HepG2 (cell line): ENCODE data around the gene TUBA3C. TPM values are rescaled to one million over a fixed set of nuclear protein-coding genes. Genes with fewer than 3 reads are reported as not detected.

Experiments used
- ATAC-seq: fragments of 200-7000 bp; cut with Tn5 transposase; 3 replicates; pipeline ENCODE4 v1.9.1; 2020; ENCODE audit warnings: mild to moderate bottlenecking, moderate library complexity
- BruUV-seq: library from RNA; stranded (reverse); fragments of 400-500 nt; replicated peaks from 2 replicates; lab custom pipeline; 2021; lab: Mats Ljungman, UMichigan
- CTCF ChIA-PET: fragments of 300-600 bp; formaldehyde crosslinking; extraction: SDS; loops from one replicate; lab custom pipeline; 2021; ENCODE audit warnings: low total read pairs, inconsistent platforms, low intra/inter-chr PET ratio; lab: Yijun Ruan, JAX
- POLR2A ChIA-PET: fragments of 350-600 bp; sonication (Branson Sonifier 250); formaldehyde crosslinking; loops from one replicate; lab custom pipeline; 2020; ENCODE audit warnings: antibody characterized with exemption, inconsistent platforms; lab: Yijun Ruan, JAX
- DNase-seq: peaks from one replicate; pipeline ENCODE4 v3.0.0-alpha.2; 2015; ENCODE audit warnings: low spot score
- FAIRE-seq: peaks from 3 replicates; lab custom pipeline; 2011; peaks lifted over from hg19 to GRCh38; lab: Jason Lieb, UNC
- H2AFZ ChIP-seq: one replicate; pipeline ENCODE4 v1.6.1; 2011; ENCODE audit warnings: low read length, inconsistent platforms
- H3K27ac ChIP-seq: fragments of 300-600 bp; 3 replicates; pipeline ENCODE4 v1.8.0; 2011; ENCODE audit warnings: mixed run types, mild to moderate bottlenecking, mixed read lengths, low read length, inconsistent platforms; ENCODE audit not compliant: insufficient read depth; ENCODE audit errors: extremely low read length
- H3K27me3 ChIP-seq, 2 experiments: fragments of 200-600 bp in 1 of 2; 2 replicates in 1 of 2; 3 replicates in 1 of 2; pipeline versions ENCODE4 v1.6.0 to v1.8.0; 2011; ENCODE audit warnings: low read length in 2 of 2, mild to moderate bottlenecking in 2 of 2, moderate library complexity in 2 of 2, inconsistent platforms in 1 of 2; ENCODE audit not compliant: insufficient read depth in 2 of 2, control insufficient read depth in 1 of 2
- H3K36me3 ChIP-seq, 2 experiments: fragments of 200-600 bp in 1 of 2; replicated peaks in 1 of 2; 2 replicates in 1 of 2; 3 replicates in 1 of 2; pipeline versions ENCODE4 v1.5.1 to v1.8.0; 2011; ENCODE audit warnings: low read length in 2 of 2, inconsistent platforms in 1 of 2; ENCODE audit not compliant: insufficient read depth in 2 of 2, control insufficient read depth in 1 of 2
- H3K4me1 ChIP-seq: 2 replicates; pipeline ENCODE4 v1.5.1; 2012; ENCODE audit warnings: low read length, inconsistent platforms; ENCODE audit not compliant: insufficient read depth
- H3K4me2 ChIP-seq: 2 replicates; pipeline ENCODE4 v1.6.0; 2011; ENCODE audit warnings: low read depth, low read length, inconsistent platforms
- H3K4me3 ChIP-seq, 3 experiments: fragments of 200-600 bp in 1 of 3; sonication (generic), shearing (Covaris generic) in 1 of 3; replicated peaks in 1 of 3; 2 replicates each; pipeline ENCODE4 v1.5.1; 2011 to 2016; ENCODE audit warnings: low read length in 3 of 3, inconsistent platforms in 2 of 3, low read depth in 2 of 3, mild to moderate bottlenecking in 2 of 3, control low read depth in 1 of 3, mixed read lengths in 1 of 3; ENCODE audit not compliant: insufficient read depth in 1 of 3
- H3K79me2 ChIP-seq: one replicate; pipeline ENCODE4 v1.6.1; 2011; ENCODE audit warnings: low read length, inconsistent platforms; ENCODE audit not compliant: insufficient read depth
- H3K9ac ChIP-seq: 2 replicates; pipeline ENCODE4 v1.6.0; 2011; ENCODE audit warnings: mild to moderate bottlenecking, low read depth, low read length, inconsistent platforms; ENCODE audit not compliant: insufficient read depth
- H3K9me3 ChIP-seq: 2 replicates; pipeline ENCODE4 v1.5.1; 2012; ENCODE audit warnings: mild to moderate bottlenecking, low read length
- H4K20me1 ChIP-seq: 2 replicates; pipeline ENCODE4 v1.6.0; 2011; ENCODE audit warnings: inconsistent platforms, mild to moderate bottlenecking, low read length, moderate library complexity; ENCODE audit not compliant: insufficient read depth
- CAMTA2 ChIP-seq: sonication (generic); formaldehyde crosslinking; IDR thresholded peaks from 2 replicates; pipeline ENCODE4 v1.4.0; 2020; ENCODE audit warnings: mild to moderate bottlenecking, missing genetic modification reagents, borderline replicate concordance
- FOXA3 ChIP-seq: IDR thresholded peaks from 2 replicates; pipeline ENCODE4 v1.6.1; 2016; ENCODE audit warnings: missing genetic modification reagents, missing compliant biosample characterization
- KMT2B ChIP-seq: IDR thresholded peaks from 2 replicates; pipeline ENCODE4 v1.6.1; 2016; ENCODE audit warnings: missing genetic modification reagents, missing compliant biosample characterization
- PTBP1 ChIP-seq: fragments of 200-400 bp; formaldehyde crosslinking; IDR thresholded peaks from 2 replicates; pipeline ENCODE4 v1.6.1; 2018; ENCODE audit warnings: low read length, low read depth; ENCODE audit not compliant: poor library complexity, severe bottlenecking
- RFX1 ChIP-seq: fragments of 450-650 bp; IDR thresholded peaks from 2 replicates; pipeline ENCODE4 v1.6.1; 2017
- TARDBP ChIP-seq: sonication (generic); formaldehyde crosslinking; IDR thresholded peaks from 2 replicates; pipeline ENCODE4 v1.8.0; 2022; ENCODE audit warnings: mild to moderate bottlenecking, missing genetic modification reagents
- ZNF484 ChIP-seq: sonication (generic); formaldehyde crosslinking; IDR thresholded peaks from 2 replicates; pipeline ENCODE4 v1.5.1; 2020; ENCODE audit warnings: mild to moderate bottlenecking, low read depth, missing genetic modification reagents, borderline replicate concordance
- WGBS: methylation state at CpG from one replicate; pipeline ENCODE4 v1.1.6; 2017; ENCODE audit warnings: low lambda C conversion rate; 5-methylcytosine and 5-hydroxymethylcytosine counted together
- in situ Hi-C: cut with HindIII; loops from 2 replicates; pipeline ENCODE4 v1.10.0; 2017; ENCODE audit warnings: low pct_unique_long_range_greater_than_20kb; ENCODE audit not compliant: extremely low pct_ligation_motif_present
- intact Hi-C: fragments of 100-400 bp; cut with micrococcal nuclease; formaldehyde crosslinking; loops from one replicate; pipeline ENCODE4 v1.10.0; 2022; ENCODE audit not compliant: unreplicated experiment
- polyA plus RNA-seq, 8 experiments: library from polyadenylated mRNA; depleted of rRNA in 3 of 8; stranded (reverse) in 7 of 8; unstranded in 1 of 8; fragments of >200 nt; fragmentation: Illumina TruSeq in 4 of 8; extraction: Trizol in 4 of 8; gene quantifications; 2 replicates each; pipeline versions ENCODE4 v1.2.1 to v1.2.3, GENCODE V29; 2011 to 2016; ENCODE audit warnings: low read depth in 4 of 8, missing spikeins in 1 of 8, mixed read lengths in 1 of 8; ENCODE audit not compliant: insufficient read depth in 1 of 8
- total RNA-seq, 5 experiments: library from RNA; depleted of rRNA; stranded (reverse); fragments of >200 nt; fragmentation: Illumina TruSeq; extraction: Trizol; gene quantifications; 2 replicates each; pipeline ENCODE4 v1.2.3, GENCODE V29; 2016; ENCODE audit warnings: low read depth in 1 of 5
- TF ChIP-seq, protein P1 (sequence below): sonication (generic); formaldehyde crosslinking; IDR thresholded peaks from 2 replicates; pipeline ENCODE4 v1.4.0; 2020; ENCODE audit warnings: mild to moderate bottlenecking, missing genetic modification reagents, borderline replicate concordance
- TF ChIP-seq, protein P2 (sequence below): sonication (generic); formaldehyde crosslinking; IDR thresholded peaks from 2 replicates; pipeline ENCODE4 v1.5.0; 2020; ENCODE audit warnings: mild to moderate bottlenecking, missing genetic modification reagents
- TF ChIP-seq, protein P3 (sequence below): IDR thresholded peaks from 2 replicates; pipeline ENCODE4 v1.6.1; 2012; ENCODE audit warnings: low read depth, low read length, improper control_type of control experiment

The TUBA3C gene
- total and polyA plus RNA-seq, 2 of the 13 experiments (the other 11 are each of a cell fraction or from before 2014, with no cell fraction given), result not detected

DNA sequence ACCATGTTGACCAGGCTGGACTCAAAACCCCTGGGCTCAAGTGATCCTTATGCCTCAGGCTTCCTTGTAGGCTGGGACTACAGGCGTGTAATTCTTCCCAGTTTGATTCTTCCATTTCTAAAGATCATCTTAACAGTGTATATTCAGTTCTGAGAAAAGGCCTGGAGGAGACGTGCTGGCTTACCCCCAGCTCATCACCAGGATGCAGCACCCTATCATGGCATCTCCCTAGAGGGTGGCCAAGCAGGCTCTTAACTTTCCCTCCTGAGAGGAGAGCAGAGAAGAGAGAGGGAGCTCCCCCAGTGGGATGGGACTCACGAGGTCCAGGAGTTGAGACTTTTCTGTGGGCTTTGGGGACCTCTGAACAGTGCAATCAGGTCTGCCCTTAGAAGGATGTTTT, 2.1 kb upstream of the TUBA3C start:
- Histone ChIP-seq H3K9me3 (no peaks in the 10 kb centered on the region), H2AFZ (no peak overlapping the region), H3K36me3 (no peaks in the 10 kb centered on the region), H4K20me1 (no peaks in the 10 kb centered on the region), H3K27ac (no peak overlapping the region), H3K4me3 (no peak overlapping the region), H3K4me2 (no peak overlapping the region), H3K79me2 (no peaks in the 10 kb centered on the region), H3K27me3 (no peaks in the 10 kb centered on the region), H3K9ac (no peak overlapping the region)
- 0% methylated on average over 3 of the region's 3 CpGs for WGBS
- ATAC-seq (no peak), FAIRE-seq (no peak)
- no TSS peak for BruUV-seq
- CTCF ChIA-PET, result no interaction called here
- intact Hi-C loops, result no loop called here
- TF ChIP-seq, protein P1, sequence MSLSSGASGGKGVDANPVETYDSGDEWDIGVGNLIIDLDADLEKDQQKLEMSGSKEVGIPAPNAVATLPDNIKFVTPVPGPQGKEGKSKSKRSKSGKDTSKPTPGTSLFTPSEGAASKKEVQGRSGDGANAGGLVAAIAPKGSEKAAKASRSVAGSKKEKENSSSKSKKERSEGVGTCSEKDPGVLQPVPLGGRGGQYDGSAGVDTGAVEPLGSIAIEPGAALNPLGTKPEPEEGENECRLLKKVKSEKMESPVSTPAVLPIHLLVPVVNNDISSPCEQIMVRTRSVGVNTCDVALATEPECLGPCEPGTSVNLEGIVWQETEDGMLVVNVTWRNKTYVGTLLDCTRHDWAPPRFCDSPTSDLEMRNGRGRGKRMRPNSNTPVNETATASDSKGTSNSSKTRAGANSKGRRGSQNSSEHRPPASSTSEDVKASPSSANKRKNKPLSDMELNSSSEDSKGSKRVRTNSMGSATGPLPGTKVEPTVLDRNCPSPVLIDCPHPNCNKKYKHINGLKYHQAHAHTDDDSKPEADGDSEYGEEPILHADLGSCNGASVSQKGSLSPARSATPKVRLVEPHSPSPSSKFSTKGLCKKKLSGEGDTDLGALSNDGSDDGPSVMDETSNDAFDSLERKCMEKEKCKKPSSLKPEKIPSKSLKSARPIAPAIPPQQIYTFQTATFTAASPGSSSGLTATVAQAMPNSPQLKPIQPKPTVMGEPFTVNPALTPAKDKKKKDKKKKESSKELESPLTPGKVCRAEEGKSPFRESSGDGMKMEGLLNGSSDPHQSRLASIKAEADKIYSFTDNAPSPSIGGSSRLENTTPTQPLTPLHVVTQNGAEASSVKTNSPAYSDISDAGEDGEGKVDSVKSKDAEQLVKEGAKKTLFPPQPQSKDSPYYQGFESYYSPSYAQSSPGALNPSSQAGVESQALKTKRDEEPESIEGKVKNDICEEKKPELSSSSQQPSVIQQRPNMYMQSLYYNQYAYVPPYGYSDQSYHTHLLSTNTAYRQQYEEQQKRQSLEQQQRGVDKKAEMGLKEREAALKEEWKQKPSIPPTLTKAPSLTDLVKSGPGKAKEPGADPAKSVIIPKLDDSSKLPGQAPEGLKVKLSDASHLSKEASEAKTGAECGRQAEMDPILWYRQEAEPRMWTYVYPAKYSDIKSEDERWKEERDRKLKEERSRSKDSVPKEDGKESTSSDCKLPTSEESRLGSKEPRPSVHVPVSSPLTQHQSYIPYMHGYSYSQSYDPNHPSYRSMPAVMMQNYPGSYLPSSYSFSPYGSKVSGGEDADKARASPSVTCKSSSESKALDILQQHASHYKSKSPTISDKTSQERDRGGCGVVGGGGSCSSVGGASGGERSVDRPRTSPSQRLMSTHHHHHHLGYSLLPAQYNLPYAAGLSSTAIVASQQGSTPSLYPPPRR, result no peak
- TF ChIP-seq, protein P2, sequence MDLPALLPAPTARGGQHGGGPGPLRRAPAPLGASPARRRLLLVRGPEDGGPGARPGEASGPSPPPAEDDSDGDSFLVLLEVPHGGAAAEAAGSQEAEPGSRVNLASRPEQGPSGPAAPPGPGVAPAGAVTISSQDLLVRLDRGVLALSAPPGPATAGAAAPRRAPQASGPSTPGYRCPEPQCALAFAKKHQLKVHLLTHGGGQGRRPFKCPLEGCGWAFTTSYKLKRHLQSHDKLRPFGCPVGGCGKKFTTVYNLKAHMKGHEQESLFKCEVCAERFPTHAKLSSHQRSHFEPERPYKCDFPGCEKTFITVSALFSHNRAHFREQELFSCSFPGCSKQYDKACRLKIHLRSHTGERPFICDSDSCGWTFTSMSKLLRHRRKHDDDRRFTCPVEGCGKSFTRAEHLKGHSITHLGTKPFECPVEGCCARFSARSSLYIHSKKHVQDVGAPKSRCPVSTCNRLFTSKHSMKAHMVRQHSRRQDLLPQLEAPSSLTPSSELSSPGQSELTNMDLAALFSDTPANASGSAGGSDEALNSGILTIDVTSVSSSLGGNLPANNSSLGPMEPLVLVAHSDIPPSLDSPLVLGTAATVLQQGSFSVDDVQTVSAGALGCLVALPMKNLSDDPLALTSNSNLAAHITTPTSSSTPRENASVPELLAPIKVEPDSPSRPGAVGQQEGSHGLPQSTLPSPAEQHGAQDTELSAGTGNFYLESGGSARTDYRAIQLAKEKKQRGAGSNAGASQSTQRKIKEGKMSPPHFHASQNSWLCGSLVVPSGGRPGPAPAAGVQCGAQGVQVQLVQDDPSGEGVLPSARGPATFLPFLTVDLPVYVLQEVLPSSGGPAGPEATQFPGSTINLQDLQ (CRISPR knock-in tag), result no peak
- no peak for TF ChIP-seq ZNF484
- TF ChIP-seq PTBP1, result no peak
- TF ChIP-seq, protein P3, sequence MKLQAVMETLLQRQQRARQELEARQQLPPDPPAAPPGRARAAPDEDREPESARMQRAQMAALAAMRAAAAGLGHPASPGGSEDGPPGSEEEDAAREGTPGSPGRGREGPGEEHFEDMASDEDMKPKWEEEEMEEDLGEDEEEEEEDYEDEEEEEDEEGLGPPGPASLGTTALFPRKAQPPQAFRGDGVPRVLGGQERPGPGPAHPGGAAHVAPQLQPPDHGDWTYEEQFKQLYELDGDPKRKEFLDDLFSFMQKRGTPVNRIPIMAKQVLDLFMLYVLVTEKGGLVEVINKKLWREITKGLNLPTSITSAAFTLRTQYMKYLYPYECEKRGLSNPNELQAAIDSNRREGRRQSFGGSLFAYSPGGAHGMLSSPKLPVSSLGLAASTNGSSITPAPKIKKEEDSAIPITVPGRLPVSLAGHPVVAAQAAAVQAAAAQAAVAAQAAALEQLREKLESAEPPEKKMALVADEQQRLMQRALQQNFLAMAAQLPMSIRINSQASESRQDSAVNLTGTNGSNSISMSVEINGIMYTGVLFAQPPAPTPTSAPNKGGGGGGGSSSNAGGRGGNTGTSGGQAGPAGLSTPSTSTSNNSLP, result no peak
- TF ChIP-seq TARDBP (CRISPR knock-in tag), result no peak
- TF ChIP-seq RFX1, result no peak
- TF ChIP-seq KMT2B (CRISPR knock-in tag), result no peak
- no peak for TF ChIP-seq CAMTA2 (CRISPR knock-in tag)
- TF ChIP-seq FOXA3 (CRISPR knock-in tag), result no peak
- TF ChIP-seq, all 625 proteins: peak for 0
- POLR2A ChIA-PET, result no interaction called here
- in situ Hi-C loops, result no loop called here
- no peak for DNase-seq
- no peaks in the 10 kb centered on the region for H3K4me1 ChIP-seq
